Epithelial cell of umbilical artery (primary cell): ENCODE results near the gene TTLL11. TPM values are rescaled to one million over a fixed set of nuclear protein-coding genes. Genes with fewer than 3 reads are reported as not detected.

Experiments used
- total RNA-seq: library from RNA; depleted of rRNA; stranded (reverse); fragments of >200 nt; gene quantifications from 2 replicates; pipeline ENCODE4 v1.2.3, GENCODE V29; 2014

TTLL11 gene
- total RNA-seq, result 1.9 and 2.9 TPM in 2 replicates

GRCh38 chr9:122092611-122093506 is at the start of gene TTLL11:
Gene TTLL11 (minus strand): TSS chr9:122093308. CDS start chr9:122093148, 160 bp downstream.

Other genes starting within 250 kb of the TTLL11 start
- gene NDUFA8, start 66.5 kb upstream of the TTLL11 start, total RNA-seq, result 52.6 and 55.9 TPM in 2 replicates
- not detected in 2 replicates for gene MORN5, start 66.6 kb upstream of the TTLL11 start, total RNA-seq
- not detected in 2 replicates for gene LHX6, start 135.6 kb upstream of the TTLL11 start, total RNA-seq
- gene RBM18, start 171.5 kb upstream of the TTLL11 start, total RNA-seq, result 6.5 and 7.0 TPM in 2 replicates
- gene MRRF, start 171.6 kb upstream of the TTLL11 start, total RNA-seq, result 30.9 and 38.8 TPM in 2 replicates